Lung (tissue), 12 donors: ENCODE results near the gene DDX10. TPM values are rescaled to one million over a fixed set of nuclear protein-coding genes. Genes with fewer than 3 reads are reported as not detected.

Source experiments
- ATAC-seq: fragments of 200-7000 bp; cut with Tn5 transposase; one replicate; pipeline ENCODE4 v1.9.1; 2020; ENCODE audit warnings: moderate number of reproducible peaks; ENCODE audit not compliant: insufficient read depth, low FRiP score
- DNase-seq, 3 donors: peaks; one replicate each; pipeline ENCODE4 v3.0.0-alpha.2; 2013 to 2017
- H3K27ac ChIP-seq, 2 donors: one replicate each; pipeline ENCODE4 v1.5.1; 2013; ENCODE audit warnings: mild to moderate bottlenecking in 2 of 2, moderate library complexity in 2 of 2, control low read depth in 1 of 2, inconsistent platforms in 1 of 2, low read depth in 1 of 2, low read length in 1 of 2
- H3K27me3 ChIP-seq, 3 donors: one replicate each; pipeline ENCODE4 v1.5.1; 2013; ENCODE audit warnings: low read length in 2 of 3; ENCODE audit not compliant: control insufficient read depth in 3 of 3, insufficient read depth in 3 of 3
- H3K36me3 ChIP-seq, 4 donors: one replicate each; pipeline ENCODE4 v1.5.1; 2013; ENCODE audit warnings: low read length in 4 of 4, mild to moderate bottlenecking in 1 of 4, moderate library complexity in 1 of 4; ENCODE audit not compliant: control insufficient read depth in 4 of 4, insufficient read depth in 4 of 4
- H3K4me1 ChIP-seq, 5 donors: one replicate each; pipeline ENCODE4 v1.5.1; 2013; ENCODE audit warnings: low read length in 5 of 5, mild to moderate bottlenecking in 2 of 5, moderate library complexity in 1 of 5; ENCODE audit not compliant: control insufficient read depth in 5 of 5, insufficient read depth in 5 of 5
- H3K4me3 ChIP-seq: one replicate; pipeline ENCODE4 v1.5.1; 2013; ENCODE audit warnings: mild to moderate bottlenecking, control low read depth, moderate library complexity
- H3K9ac ChIP-seq, 2 donors: one replicate each; pipeline ENCODE4 v1.5.1; 2013; ENCODE audit warnings: low read length in 2 of 2, control low read depth in 1 of 2; ENCODE audit not compliant: insufficient read depth in 1 of 2
- H3K9me3 ChIP-seq, 4 donors: one replicate each; pipeline ENCODE4 v1.5.1; 2013; ENCODE audit warnings: low read length in 3 of 4, mild to moderate bottlenecking in 1 of 4, moderate library complexity in 1 of 4; ENCODE audit not compliant: control insufficient read depth in 4 of 4, insufficient read depth in 3 of 4
- WGBS, 2 donors: extraction: QIAGEN DNeasy Blood & Tissue Kit; methylation state at CpG; one replicate each; pipeline ENCODE4 v1.1.7; 2013; 5-methylcytosine and 5-hydroxymethylcytosine counted together
- polyA plus RNA-seq, 2 donors: library from polyadenylated mRNA; stranded (reverse); fragments of 200-250 nt; gene quantifications; one replicate each; pipeline ENCODE4 v1.2.1, GENCODE V29; 2013
- total RNA-seq, 2 donors: library from RNA; depleted of rRNA in 1 of 2; stranded (reverse); fragments of >200 nt in 1 of 2; gene quantifications; one replicate each; pipeline ENCODE4 v1.2.1, GENCODE V29; 2014 to 2021
- TF ChIP-seq, protein P1 (sequence below): IDR thresholded peaks from 2 replicates; pipeline ENCODE4 v1.5.1; 2012; ENCODE audit warnings: mild to moderate bottlenecking; ENCODE audit errors: control extremely low read depth, extremely low read depth
- donor health status: control.
- donor health status: control.
- donor health status: Bipolar disorder and iron deficiency.
- donor health status: healthy.
- donor health status: DM: yes; HTN: yes; CAD: no.

DDX10 gene
- total and polyA plus RNA-seq, 4 donors = 13.9 to 30.5 (median 18.8) TPM

DNA sequence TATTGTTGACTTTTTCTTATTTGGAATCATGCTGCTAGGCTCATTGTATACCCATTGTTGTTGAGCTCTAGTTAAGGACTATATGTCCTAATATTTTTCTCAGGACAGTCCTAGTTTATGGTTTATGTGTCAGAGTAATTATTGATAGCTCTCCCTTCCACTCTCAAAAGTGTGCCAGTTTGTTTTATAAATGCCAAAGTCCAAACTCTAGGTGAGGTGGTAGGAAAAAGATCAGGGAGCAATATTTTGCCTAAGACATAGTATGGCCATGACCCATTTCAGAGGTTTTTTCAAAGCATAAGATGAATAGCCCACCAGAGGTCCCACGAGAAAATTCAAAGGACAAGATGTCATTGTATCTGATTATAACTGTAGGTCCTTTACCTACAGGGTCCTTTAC lies 20.9 kb upstream of the DDX10 start:
- Histone ChIP-seq H3K27ac (no peak overlapping the region), H3K36me3 (no peaks in the 10 kb centered on the region), H3K9me3 (no peaks in the 10 kb centered on the region), H3K9ac (no peak overlapping the region), H3K4me3 (no peak overlapping the region), H3K4me1 (no peaks in the 10 kb centered on the region), H3K27me3 (no peaks in the 10 kb centered on the region)
- DNase-seq (no peak), ATAC-seq (no peak)
- WGBS, 2 donors = 68 to 79% methylated on average over 1 of the region's 1 CpG
- TF ChIP-seq, protein P1, sequence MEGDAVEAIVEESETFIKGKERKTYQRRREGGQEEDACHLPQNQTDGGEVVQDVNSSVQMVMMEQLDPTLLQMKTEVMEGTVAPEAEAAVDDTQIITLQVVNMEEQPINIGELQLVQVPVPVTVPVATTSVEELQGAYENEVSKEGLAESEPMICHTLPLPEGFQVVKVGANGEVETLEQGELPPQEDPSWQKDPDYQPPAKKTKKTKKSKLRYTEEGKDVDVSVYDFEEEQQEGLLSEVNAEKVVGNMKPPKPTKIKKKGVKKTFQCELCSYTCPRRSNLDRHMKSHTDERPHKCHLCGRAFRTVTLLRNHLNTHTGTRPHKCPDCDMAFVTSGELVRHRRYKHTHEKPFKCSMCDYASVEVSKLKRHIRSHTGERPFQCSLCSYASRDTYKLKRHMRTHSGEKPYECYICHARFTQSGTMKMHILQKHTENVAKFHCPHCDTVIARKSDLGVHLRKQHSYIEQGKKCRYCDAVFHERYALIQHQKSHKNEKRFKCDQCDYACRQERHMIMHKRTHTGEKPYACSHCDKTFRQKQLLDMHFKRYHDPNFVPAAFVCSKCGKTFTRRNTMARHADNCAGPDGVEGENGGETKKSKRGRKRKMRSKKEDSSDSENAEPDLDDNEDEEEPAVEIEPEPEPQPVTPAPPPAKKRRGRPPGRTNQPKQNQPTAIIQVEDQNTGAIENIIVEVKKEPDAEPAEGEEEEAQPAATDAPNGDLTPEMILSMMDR = no peak

DNA sequence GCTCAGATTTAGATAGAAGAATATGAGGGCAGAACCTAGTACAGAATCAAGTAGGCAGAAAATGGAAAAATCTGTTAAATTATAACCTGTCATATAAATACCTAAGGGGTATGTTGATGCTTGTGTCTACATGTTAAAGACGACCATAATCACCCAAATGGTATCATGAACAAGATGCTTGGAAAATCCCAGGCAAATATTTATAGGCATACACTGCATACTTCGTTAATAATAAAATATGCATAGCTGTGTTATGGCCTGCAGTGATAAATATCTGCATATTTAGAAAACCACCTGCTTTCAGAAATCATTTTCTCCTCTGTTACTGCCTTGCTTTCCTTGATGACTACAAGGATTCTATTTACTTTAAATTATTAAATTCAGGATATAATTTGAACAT lies 18.9 kb upstream of the DDX10 start:
- TF ChIP-seq, protein P1 = no peak
- Histone ChIP-seq H3K4me1 (no peaks in the 10 kb centered on the region), H3K27ac (no peak overlapping the region), H3K36me3 (no peaks in the 10 kb centered on the region), H3K4me3 (no peak overlapping the region), H3K9ac (no peak overlapping the region), H3K9me3 (no peaks in the 10 kb centered on the region), H3K27me3 (no peaks in the 10 kb centered on the region)
- 80 to 84% methylated on average over 2 of the region's 2 CpGs for WGBS, 2 donors
- DNase-seq = no peak
- ATAC-seq = no peak

DNA sequence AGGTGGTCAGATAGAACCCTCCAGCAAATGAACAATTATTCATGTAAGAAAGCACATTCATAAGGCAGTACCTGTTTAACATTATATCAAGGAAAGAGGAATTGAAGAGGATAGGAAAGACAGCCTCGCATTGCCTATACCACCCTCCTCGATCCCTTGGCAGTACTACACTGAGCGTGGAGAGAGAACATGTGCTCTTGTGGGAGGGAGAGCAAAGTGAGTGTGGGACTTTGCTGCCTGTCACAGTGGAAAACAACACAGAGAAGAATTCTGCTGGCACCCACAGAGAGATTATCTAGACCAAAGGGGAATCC lies 17.5 kb upstream of the DDX10 start:
- Histone ChIP-seq H3K9ac (no peak overlapping the region), H3K36me3 (no peaks in the 10 kb centered on the region), H3K4me1 (no peaks in the 10 kb centered on the region), H3K9me3 (no peaks in the 10 kb centered on the region), H3K4me3 (no peak overlapping the region), H3K27me3 (no peaks in the 10 kb centered on the region), H3K27ac (peak overlapping the region in 1 of 2 donors; percentile 10)
- ATAC-seq (no peak), DNase-seq (no peak)
- 91 to 97% methylated on average over 3 of the region's 3 CpGs for WGBS, 2 donors
- TF ChIP-seq, protein P1 = no peak
